Cortex of kidney (tissue), 1 donor: ENCODE data around the gene MRPL19.
A peak's percentile ranks its signal among the peaks of the same experiment; 100 is the strongest.
"Not testable (repeated sequence)": the region's sequence is repeated elsewhere in the genome, so short reads cannot be mapped to it uniquely, and the experiment has no call there.

Source experiments
- DNase-seq: peaks from one replicate; lab custom pipeline; 2025; lab: John Stamatoyannopoulos, UW

Gene MRPL19

GRCh38 chr2:75667884-75668283, 21.3 kb downstream of the MRPL19 start:
- no peak for DNase-seq

GRCh38 chr2:75675423-75675822, 28.8 kb downstream of the MRPL19 start:
- DNase-seq = not testable (repeated sequence)

- no peak for DNase-seq
These were observed 29.3 kb downstream of the MRPL19 start for GRCh38 chr2:75675908-75676307.

- no peak for DNase-seq
These were observed 29.9 kb downstream of the MRPL19 start for GRCh38 chr2:75676464-75676863.

- DNase-seq = no peak
These were observed 33.0 kb downstream of the MRPL19 start for GRCh38 chr2:75679556-75679955.

GRCh38 chr2:75680402-75680801, 33.8 kb downstream of the MRPL19 start:
- no peak for DNase-seq

GRCh38 chr2:75683430-75683829, 36.8 kb downstream of the MRPL19 start:
- DNase-seq = not testable (repeated sequence)

- no peak for DNase-seq
These were observed 41.6 kb downstream of the MRPL19 start for GRCh38 chr2:75688196-75688595.

GRCh38 chr2:75698918-75699317, 52.3 kb downstream of the MRPL19 start:
- DNase-seq = no peak

GRCh38 chr2:75702593-75702992, 56.0 kb downstream of the MRPL19 start:
- no peak for DNase-seq

- no peak for DNase-seq
These were observed 57.2 kb downstream of the MRPL19 start for GRCh38 chr2:75703589-75704287.

GRCh38 chr2:75705921-75706320, 59.3 kb downstream of the MRPL19 start:
- DNase-seq = no peak

- no peak for DNase-seq
These were observed 61.3 kb downstream of the MRPL19 start for GRCh38 chr2:75707901-75708300.

- no peak for DNase-seq
These were observed 62.7 kb downstream of the MRPL19 start for GRCh38 chr2:75709297-75709696.

- DNase-seq = no peak
These were observed 63.6 kb downstream of the MRPL19 start for GRCh38 chr2:75710220-75710576.

GRCh38 chr2:75710577-75711253, 64.1 kb downstream of the MRPL19 start, which contains the start of gene GCFC2:
TSS of gene GCFC2 (minus strand) at chr2:75710915. CDS start at chr2:75710855, 60 bp downstream.
- DNase-seq = peak; percentile 88

GRCh38 chr2:75711590-75711989, 65.0 kb downstream of the MRPL19 start:
- not testable (repeated sequence) for DNase-seq

- DNase-seq = no peak
These were observed 69.8 kb downstream of the MRPL19 start for GRCh38 chr2:75716406-75716805.

GRCh38 chr2:75719616-75720015, 73.0 kb downstream of the MRPL19 start:
- no peak for DNase-seq

- DNase-seq = no peak
These were observed 73.9 kb downstream of the MRPL19 start for GRCh38 chr2:75720525-75720924.

- DNase-seq = no peak
These were observed 76.1 kb downstream of the MRPL19 start for GRCh38 chr2:75722687-75723086.

- DNase-seq = no peak
These were observed 82.2 kb downstream of the MRPL19 start for GRCh38 chr2:75728614-75729419.

- no peak for DNase-seq
These were observed 83.3 kb downstream of the MRPL19 start for GRCh38 chr2:75729861-75730260.
